Measurements from ENCODE around the gene DERL3.
A peak's percentile ranks its signal among the peaks of the same experiment; 100 is the strongest.

The DERL3 gene

GRCh38 chr22:23849009-23850006 is 10.5 kb upstream of the DERL3 start:
- Histone ChIP-seq H3K79me2 (ENCODE audit: insufficient read depth, low read length) (no peaks in the 10 kb centered on the region), H3K4me1 (ENCODE audit: insufficient read depth, low read length, severe bottlenecking) (peaks cover 62% of the 10 kb centered on the region), H3K9ac (ENCODE audit: low read length) (no peak overlapping the region), H3K9me3 (ENCODE audit: low read length) (no peaks in the 10 kb centered on the region), H3K36me3 (ENCODE audit: insufficient read depth, low read length) (no peaks in the 10 kb centered on the region), H3K4me3 (ENCODE audit: low read depth, low read length, poor library complexity, severe bottlenecking) (peak overlapping the region; percentile 29), H4K20me1 (ENCODE audit: insufficient read depth, low read length) (no peaks in the 10 kb centered on the region), H3K4me2 (ENCODE audit: low read length) (peak overlapping the region; percentile 39; the same call in 1 of the 2 replicates), H3F3A (ENCODE audit: insufficient read depth, low read length) (0 out of 2 replicates have a peak, but pooled peaks cover 3% of the 10 kb centered on the region), H3K9me2 (ENCODE audit: low read depth, low read length) (no peaks in the 10 kb centered on the region), H3K27me3 (ENCODE audit: insufficient read depth, low read length) (peaks cover 5% of the 10 kb centered on the region; the same call in 1 of the 2 replicates), H3K27ac (ENCODE audit: low read depth, low read length, poor library complexity, severe bottlenecking) (peak overlapping the region; percentile 88), H2AFZ (ENCODE audit: low read length) (no peak overlapping the region)
- TF ChIP-seq EZH2 (IDR thresholded peaks at IDR 0.05; ENCODE audit: borderline replicate concordance, low read length) (no peak), CTCF (IDR thresholded peaks at IDR 0.05; ENCODE audit: low read length) (peak; percentile 90)

GRCh38 chr22:23847991-23848864 is 9.4 kb upstream of the DERL3 start:
- Histone ChIP-seq H3F3A (ENCODE audit: insufficient read depth, low read length) (0 out of 2 replicates have a peak, but pooled peaks cover 3% of the 10 kb centered on the region), H3K36me3 (ENCODE audit: insufficient read depth, low read length) (no peaks in the 10 kb centered on the region), H3K27ac (ENCODE audit: low read depth, low read length, poor library complexity, severe bottlenecking) (peak overlapping the region; percentile 88), H3K27me3 (ENCODE audit: insufficient read depth, low read length) (peaks cover 5% of the 10 kb centered on the region; the same call in 1 of the 2 replicates), H3K9ac (ENCODE audit: low read length) (peak overlapping the region; percentile 34; the same call in 1 of the 2 replicates), H3K4me1 (ENCODE audit: insufficient read depth, low read length, severe bottlenecking) (peaks cover 73% of the 10 kb centered on the region), H3K4me3 (ENCODE audit: low read depth, low read length, poor library complexity, severe bottlenecking) (peak overlapping the region; percentile 17), H4K20me1 (ENCODE audit: insufficient read depth, low read length) (no peaks in the 10 kb centered on the region), H3K79me2 (ENCODE audit: insufficient read depth, low read length) (no peaks in the 10 kb centered on the region), H3K9me2 (ENCODE audit: low read depth, low read length) (no peaks in the 10 kb centered on the region), H2AFZ (ENCODE audit: low read length) (no peak overlapping the region), H3K9me3 (ENCODE audit: low read length) (no peaks in the 10 kb centered on the region), H3K4me2 (ENCODE audit: low read length) (peak overlapping the region; percentile 48)
- TF ChIP-seq EZH2 (IDR thresholded peaks at IDR 0.05; ENCODE audit: borderline replicate concordance, low read length) (no peak), CTCF (IDR thresholded peaks at IDR 0.05; ENCODE audit: low read length) (0 out of 2 replicates have a peak, but pooled peaks have one; percentile 5)

- peak overlapping the region; percentile 88 for H3K27ac ChIP-seq (ENCODE audit: low read depth, low read length, poor library complexity, severe bottlenecking)
- no peaks in the 10 kb centered on the region for H3K79me2 ChIP-seq (ENCODE audit: insufficient read depth, low read length)
- peaks cover 5% of the 10 kb centered on the region; the same call in 1 of the 2 replicates for H3K27me3 ChIP-seq (ENCODE audit: insufficient read depth, low read length)
- no peak overlapping the region for H2AFZ ChIP-seq (ENCODE audit: low read length)
- TF ChIP-seq EZH2 (IDR thresholded peaks at IDR 0.05; ENCODE audit: borderline replicate concordance, low read length) (no peak), CTCF (IDR thresholded peaks at IDR 0.05; ENCODE audit: low read length) (no peak)
- no peaks in the 10 kb centered on the region for H3K9me2 ChIP-seq (ENCODE audit: low read depth, low read length)
- no peak overlapping the region for H3K4me3 ChIP-seq (ENCODE audit: low read depth, low read length, poor library complexity, severe bottlenecking)
- H3K4me2 ChIP-seq (ENCODE audit: low read length), result peak overlapping the region; percentile 48; the same call in 1 of the 2 replicates
- 0 out of 2 replicates have a peak, but pooled peaks cover 3% of the 10 kb centered on the region for H3F3A ChIP-seq (ENCODE audit: insufficient read depth, low read length)
- H3K4me1 ChIP-seq (ENCODE audit: insufficient read depth, low read length, severe bottlenecking), result peaks cover 77% of the 10 kb centered on the region
- H3K9me3 ChIP-seq (ENCODE audit: low read length), result no peaks in the 10 kb centered on the region
- H3K9ac ChIP-seq (ENCODE audit: low read length), result peak overlapping the region; percentile 27; the same call in 1 of the 2 replicates
- H3K36me3 ChIP-seq (ENCODE audit: insufficient read depth, low read length), result no peaks in the 10 kb centered on the region
- no peaks in the 10 kb centered on the region for H4K20me1 ChIP-seq (ENCODE audit: insufficient read depth, low read length)
Observed at GRCh38 chr22:23847310-23847920, 8.6 kb upstream of the DERL3 start.
